A172 (cell line): ENCODE measurements around the gene LAMB4. TPM values are rescaled to one million over a fixed set of nuclear protein-coding genes. Genes with fewer than 3 reads are reported as not detected.

Experiments
- total RNA-seq: library from RNA; depleted of rRNA; stranded (reverse); fragments of >200 nt; shearing (Covaris generic); gene quantifications from 2 replicates; pipeline ENCODE4 v1.2.3, GENCODE V29; 2014; rRNA removed

Gene LAMB4
- total RNA-seq, 1 experiment from 2014 or later = not detected

Other genes with a start within 250 kb of the LAMB4 start
- gene DLD, start 239.2 kb downstream of the LAMB4 start, total RNA-seq = 128 and 363 TPM in 2 replicates
- gene LAMB1, start 127.2 kb downstream of the LAMB4 start, total RNA-seq = 133 and 151 TPM in 2 replicates